GOT3 (cell line): ENCODE data around the gene DUXA.
A peak's percentile ranks its signal among the peaks of the same experiment; 100 is the strongest.
"Not testable (repeated sequence)": the region's sequence is repeated elsewhere in the genome, so short reads cannot be mapped to it uniquely, and the experiment has no call there.

Experiments
- DNase-seq: peaks from one replicate; lab custom pipeline; 2025; ENCODE audit warnings: mixed read lengths; lab: John Stamatoyannopoulos, UW

DUXA gene

GRCh38 chr19:57167385-57167784, at the start of gene DUXA:
Gene DUXA (minus strand): TSS chr19:57167485. CDS start chr19:57167443, 42 bp downstream.
- no peak for DNase-seq

DNA sequence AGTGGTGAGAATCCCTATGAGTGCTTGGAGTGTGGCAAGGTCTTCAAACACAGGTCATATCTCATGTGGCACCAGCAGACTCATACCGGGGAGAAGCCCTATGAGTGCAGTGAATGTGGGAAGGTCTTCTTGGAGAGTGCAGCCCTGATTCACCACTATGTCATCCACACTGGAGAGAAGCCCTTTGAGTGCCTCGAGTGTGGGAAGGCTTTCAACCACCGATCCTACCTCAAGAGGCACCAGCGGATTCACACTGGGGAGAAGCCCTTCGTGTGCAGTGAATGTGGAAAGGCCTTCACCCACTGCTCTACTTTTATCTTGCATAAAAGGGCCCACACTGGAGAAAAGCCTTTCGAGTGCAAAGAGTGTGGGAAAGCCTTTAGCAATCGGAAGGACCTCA, 44.8 kb upstream of the DUXA start:
- no peak for DNase-seq

DNA sequence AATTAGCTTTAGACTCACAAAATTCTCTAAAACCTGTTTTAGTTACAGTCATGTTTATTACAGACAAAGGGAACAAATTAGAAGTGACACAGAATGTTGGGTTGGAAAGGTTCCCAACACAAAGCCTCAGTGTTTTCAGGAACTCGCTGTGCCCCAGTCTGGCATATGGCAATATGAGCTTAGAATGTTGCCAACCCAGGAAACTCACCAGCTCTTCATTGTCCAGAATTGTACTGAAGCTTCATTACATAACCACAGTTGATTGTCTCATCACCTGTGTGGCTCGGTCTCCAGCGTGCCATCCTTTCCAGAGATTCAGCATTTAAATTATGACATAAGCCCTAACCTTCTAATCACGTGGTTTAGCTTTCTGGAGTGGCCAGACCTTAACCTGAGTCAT, 43.1 kb upstream of the DUXA start:
- DNase-seq, result no peak

- no peak for DNase-seq
Measured at GRCh38 chr19:57202160-57202559, 34.9 kb upstream of the DUXA start.

- DNase-seq, result not testable (repeated sequence)
Measured at GRCh38 chr19:57197874-57198273, 30.6 kb upstream of the DUXA start.

GRCh38 chr19:57192993-57193392, 25.7 kb upstream of the DUXA start:
- no peak for DNase-seq

DNA sequence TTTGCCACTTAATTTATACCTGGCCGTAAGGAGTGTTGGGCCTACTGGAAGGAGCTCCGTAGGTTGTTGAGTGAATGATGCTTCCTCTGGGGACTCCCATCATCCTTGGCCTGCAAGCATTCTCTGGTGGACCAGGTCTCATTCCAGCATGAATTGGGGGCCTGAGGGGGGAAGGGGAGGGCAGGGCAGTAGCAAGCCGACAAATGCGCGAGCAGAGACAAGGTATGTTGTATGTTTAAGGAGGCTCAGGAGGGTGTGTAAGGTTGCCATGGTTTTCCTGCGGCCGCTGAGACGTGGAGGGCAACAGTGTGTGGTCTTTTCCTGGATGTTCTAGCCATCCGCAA, 24.8 kb upstream of the DUXA start:
- no peak for DNase-seq

- DNase-seq, result peak; percentile 47
Measured at GRCh38 chr19:57191141-57192076, 24.1 kb upstream of the DUXA start, which contains the start of gene ZNF264. Gene ZNF264 (plus strand): TSS chr19:57191500. CDS start chr19:57191914, 414 bp downstream.

DNA sequence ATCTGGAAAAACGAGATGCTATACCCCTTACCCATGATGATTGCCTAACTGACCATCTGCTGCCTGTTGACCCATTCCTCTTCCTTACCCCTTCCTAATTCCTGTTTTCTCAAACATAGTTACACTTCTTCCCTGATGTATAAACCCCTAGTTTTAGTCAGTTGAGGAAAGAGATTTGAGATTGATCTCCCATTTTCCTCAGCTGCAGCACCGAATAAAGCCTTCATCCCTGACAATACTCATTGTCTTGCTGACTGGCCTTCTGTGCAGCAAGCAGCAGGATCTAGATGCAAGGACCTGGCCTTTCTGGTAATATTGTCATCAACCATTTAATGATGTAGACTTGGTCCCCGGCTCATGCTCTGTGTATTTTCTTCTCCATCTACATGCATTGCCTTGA, 23.0 kb upstream of the DUXA start:
- DNase-seq, result no peak

DNA sequence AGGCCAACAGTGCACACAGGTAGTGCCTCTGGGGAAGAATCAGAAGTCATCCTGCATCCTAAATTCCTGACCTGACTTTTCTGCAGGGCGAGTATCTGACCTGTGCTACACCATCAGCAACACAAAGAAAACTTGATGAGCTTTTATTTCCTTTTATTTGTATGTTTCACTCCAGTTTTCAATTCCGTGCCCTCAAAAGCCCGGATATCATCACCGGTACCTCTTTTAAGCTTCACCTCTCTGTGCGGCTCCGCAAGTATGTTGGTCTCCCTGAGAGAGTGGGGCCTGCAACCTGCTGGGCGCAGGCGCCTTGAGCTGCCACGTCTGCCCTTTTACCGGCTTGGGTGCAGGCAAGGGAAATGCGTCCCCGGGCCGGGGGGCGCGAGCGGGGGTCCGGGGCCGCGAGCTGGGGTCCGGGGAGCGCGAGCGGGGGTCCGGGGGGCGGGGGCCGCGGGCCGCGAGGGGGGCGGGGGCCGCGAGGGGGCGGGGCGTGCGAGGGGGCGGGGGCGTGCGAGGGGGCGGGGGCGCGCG, 4.3 kb upstream of the DUXA start:
- DNase-seq, result no peak

- DNase-seq, result no peak
Measured at GRCh38 chr19:57165846-57166245, 1.4 kb downstream of the DUXA start.

GRCh38 chr19:57161985-57162539, 5.2 kb downstream of the DUXA start:
- no peak for DNase-seq

- no peak for DNase-seq
Measured at GRCh38 chr19:57152921-57153320, 14.4 kb downstream of the DUXA start.

- no peak for DNase-seq
Measured at GRCh38 chr19:57141699-57142098, 25.6 kb downstream of the DUXA start.

GRCh38 chr19:57135797-57136196, 31.5 kb downstream of the DUXA start:
- DNase-seq, result no peak

- DNase-seq, result not testable (repeated sequence)
Measured at GRCh38 chr19:57127403-57127802, 39.9 kb downstream of the DUXA start.

DNA sequence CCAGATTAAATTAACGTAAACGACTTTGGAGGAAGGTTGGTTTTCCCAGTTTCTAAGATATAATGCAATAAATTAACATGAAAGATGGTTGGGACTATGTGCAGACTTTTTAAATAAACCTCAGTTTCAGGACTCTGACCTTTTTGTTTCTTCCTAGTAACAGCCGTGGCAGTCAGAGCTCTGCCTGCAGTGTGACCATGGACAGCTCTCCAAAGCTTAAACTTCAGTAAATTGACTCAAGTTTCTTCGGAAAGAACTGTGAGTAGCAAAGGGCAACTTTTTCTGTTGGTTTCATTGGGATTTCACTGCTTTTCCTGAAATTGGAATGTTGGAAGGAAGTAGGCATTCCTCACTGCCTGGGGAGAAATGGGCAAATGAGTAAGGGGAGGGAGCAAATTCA, 43.4 kb downstream of the DUXA start:
- no peak for DNase-seq

- no peak for DNase-seq
Measured at GRCh38 chr19:57118848-57119247, 48.4 kb downstream of the DUXA start.

- DNase-seq, result not testable (repeated sequence)
Measured at GRCh38 chr19:57113501-57113900, 53.8 kb downstream of the DUXA start.

DNA sequence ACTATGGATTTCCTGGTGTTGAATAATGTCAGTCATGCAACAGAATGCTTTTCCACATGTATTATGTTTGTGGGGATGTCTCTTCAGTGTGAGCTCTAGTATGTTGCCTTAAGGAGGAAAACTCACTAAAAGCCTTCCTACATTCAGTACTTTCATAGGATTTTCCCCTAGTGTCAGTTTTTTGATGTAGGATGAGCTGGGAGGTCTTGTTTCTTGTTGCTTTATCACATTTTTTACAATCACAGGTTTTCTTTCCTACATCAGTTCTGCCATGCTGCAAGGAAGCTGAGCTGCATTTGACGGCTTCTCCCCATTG, 56.0 kb downstream of the DUXA start:
- DNase-seq, result no peak

GRCh38 chr19:57110592-57111328, 56.5 kb downstream of the DUXA start:
- no peak for DNase-seq

DNA sequence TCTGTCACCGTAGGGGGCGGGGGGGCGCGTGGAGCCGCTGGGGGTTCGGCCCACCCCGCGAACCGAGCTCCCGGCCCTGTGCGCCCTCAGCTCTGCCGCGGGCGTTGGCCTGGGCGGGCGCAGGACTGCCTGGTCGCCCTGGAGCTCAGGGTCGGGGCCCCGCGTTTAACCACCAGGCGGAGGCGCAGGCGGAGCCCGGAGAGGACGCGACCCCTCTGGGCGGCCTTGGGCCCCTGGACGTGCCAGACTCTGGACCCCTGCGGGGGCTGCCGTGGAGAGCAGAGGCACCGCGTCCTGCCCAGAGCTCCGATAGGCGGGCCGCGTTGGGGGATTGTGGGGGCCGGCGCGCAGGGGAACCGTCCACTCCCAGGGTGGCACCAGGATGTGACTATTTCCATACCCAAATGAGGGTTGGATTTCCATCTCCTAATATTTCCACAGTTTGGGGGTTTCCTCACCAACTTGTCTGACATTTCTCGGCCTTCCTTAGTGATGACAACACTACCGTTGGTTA, 60.5 kb downstream of the DUXA start:
- no peak for DNase-seq
